HG03108 (cell line): Measurements from ENCODE around the gene MAN1C1.

ENCODE experiments used
- ATAC-seq: cut with Tn5 transposase; IDR thresholded peaks from one replicate; pipeline ENCODE4 v1.9.1; 2021; ENCODE audit warnings: moderate library complexity; ENCODE audit not compliant: unreplicated experiment

MAN1C1 gene

GRCh38 chr1:25612421-25612820, 4.2 kb upstream of the MAN1C1 start:
- no peak for ATAC-seq

GRCh38 chr1:25613091-25613490, 3.5 kb upstream of the MAN1C1 start:
- ATAC-seq: no peak

- ATAC-seq: no peak
Measured at GRCh38 chr1:25614501-25615171, 2.0 kb upstream of the MAN1C1 start.

- no peak for ATAC-seq
Measured at GRCh38 chr1:25615172-25615541, 1.4 kb upstream of the MAN1C1 start.

- no peak for ATAC-seq
Measured at GRCh38 chr1:25615563-25616094, 962 bp upstream of the MAN1C1 start.

GRCh38 chr1:25616987-25617624, 515 bp downstream of the MAN1C1 start:
- ATAC-seq: no peak

- ATAC-seq: no peak
Measured at GRCh38 chr1:25617625-25618432, 1.2 kb downstream of the MAN1C1 start.

- no peak for ATAC-seq
Measured at GRCh38 chr1:25618433-25618808, 1.8 kb downstream of the MAN1C1 start.

- ATAC-seq: no peak
Measured at GRCh38 chr1:25619101-25619890, 2.7 kb downstream of the MAN1C1 start.

- ATAC-seq: no peak
Measured at GRCh38 chr1:25620211-25620610, 3.6 kb downstream of the MAN1C1 start.

- no peak for ATAC-seq
Measured at GRCh38 chr1:25620701-25621350, 4.2 kb downstream of the MAN1C1 start.

GRCh38 chr1:25621876-25622275, 5.3 kb downstream of the MAN1C1 start:
- ATAC-seq: no peak

- ATAC-seq: no peak
Measured at GRCh38 chr1:25622531-25622930, 5.9 kb downstream of the MAN1C1 start.

GRCh38 chr1:25623007-25623406, 6.4 kb downstream of the MAN1C1 start:
- ATAC-seq: no peak

GRCh38 chr1:25623731-25624130, 7.1 kb downstream of the MAN1C1 start:
- ATAC-seq: no peak

- no peak for ATAC-seq
Measured at GRCh38 chr1:25624156-25624555, 7.6 kb downstream of the MAN1C1 start.

- ATAC-seq: no peak
Measured at GRCh38 chr1:25624604-25625003, 8.0 kb downstream of the MAN1C1 start.

- no peak for ATAC-seq
Measured at GRCh38 chr1:25626018-25626417, 9.4 kb downstream of the MAN1C1 start.

- no peak for ATAC-seq
Measured at GRCh38 chr1:25628741-25629421, 12.3 kb downstream of the MAN1C1 start.

GRCh38 chr1:25629836-25630235, 13.2 kb downstream of the MAN1C1 start:
- no peak for ATAC-seq
